Calu3 (cell line): ENCODE data around the gene FAM171A2. TPM values are rescaled to one million over a fixed set of nuclear protein-coding genes. Genes with fewer than 3 reads are reported as not detected.

Experiments used
- BruUV-seq: library from RNA; stranded (reverse); fragments of 400-500 nt; replicated peaks from 2 replicates; lab custom pipeline; 2021; lab: Mats Ljungman, UMichigan
- CTCF ChIA-PET: fragments of 300-600 bp; sonication (Branson Sonifier 250); formaldehyde crosslinking; loops from one replicate; lab custom pipeline; 2022; ENCODE audit warnings: antibody characterized with exemption; lab: Charles Lee
- DNase-seq: peaks from one replicate; pipeline ENCODE4 v3.0.0; 2022
- H3K27ac Mint-ChIP-seq: one replicate; pipeline ENCODE4 v1.8.0; 2022; ENCODE audit warnings: mixed read lengths; ENCODE audit not compliant: unreplicated experiment
- H3K27me3 Mint-ChIP-seq: one replicate; pipeline ENCODE4 v1.8.0; 2022; ENCODE audit warnings: mixed read lengths; ENCODE audit not compliant: unreplicated experiment
- H3K36me3 Mint-ChIP-seq: one replicate; pipeline ENCODE4 v1.8.0; 2022; ENCODE audit warnings: mild to moderate bottlenecking, moderate library complexity, mixed read lengths; ENCODE audit not compliant: insufficient read depth, unreplicated experiment
- H3K4me1 Mint-ChIP-seq: one replicate; pipeline ENCODE4 v1.8.0; 2022; ENCODE audit warnings: mild to moderate bottlenecking, low read depth, mixed read lengths; ENCODE audit not compliant: unreplicated experiment
- H3K4me3 Mint-ChIP-seq: one replicate; pipeline ENCODE4 v1.8.0; 2022; ENCODE audit warnings: mild to moderate bottlenecking, low read depth, moderate library complexity, mixed read lengths; ENCODE audit not compliant: unreplicated experiment
- H3K9me3 Mint-ChIP-seq: one replicate; pipeline ENCODE4 v1.8.0; 2022; ENCODE audit warnings: low read depth, mixed read lengths; ENCODE audit not compliant: unreplicated experiment
- intact Hi-C: fragments of 100-400 bp; cut with micrococcal nuclease; formaldehyde crosslinking; loops from one replicate; pipeline ENCODE4 v1.10.0; 2022; ENCODE audit not compliant: unreplicated experiment
- total RNA-seq: library from RNA; stranded (reverse); gene quantifications from 2 replicates; pipeline ENCODE4 v1.2.3, GENCODE V29; 2022
- TF ChIP-seq, protein P1 (sequence below): fragments of 200-600 bp; IDR thresholded peaks from one replicate; pipeline ENCODE4 v1.8.0; 2022; ENCODE audit warnings: antibody characterized with exemption; ENCODE audit not compliant: unreplicated experiment

The FAM171A2 gene
- total RNA-seq, 1 experiment from 2014 or later = 2.0 TPM

DNA sequence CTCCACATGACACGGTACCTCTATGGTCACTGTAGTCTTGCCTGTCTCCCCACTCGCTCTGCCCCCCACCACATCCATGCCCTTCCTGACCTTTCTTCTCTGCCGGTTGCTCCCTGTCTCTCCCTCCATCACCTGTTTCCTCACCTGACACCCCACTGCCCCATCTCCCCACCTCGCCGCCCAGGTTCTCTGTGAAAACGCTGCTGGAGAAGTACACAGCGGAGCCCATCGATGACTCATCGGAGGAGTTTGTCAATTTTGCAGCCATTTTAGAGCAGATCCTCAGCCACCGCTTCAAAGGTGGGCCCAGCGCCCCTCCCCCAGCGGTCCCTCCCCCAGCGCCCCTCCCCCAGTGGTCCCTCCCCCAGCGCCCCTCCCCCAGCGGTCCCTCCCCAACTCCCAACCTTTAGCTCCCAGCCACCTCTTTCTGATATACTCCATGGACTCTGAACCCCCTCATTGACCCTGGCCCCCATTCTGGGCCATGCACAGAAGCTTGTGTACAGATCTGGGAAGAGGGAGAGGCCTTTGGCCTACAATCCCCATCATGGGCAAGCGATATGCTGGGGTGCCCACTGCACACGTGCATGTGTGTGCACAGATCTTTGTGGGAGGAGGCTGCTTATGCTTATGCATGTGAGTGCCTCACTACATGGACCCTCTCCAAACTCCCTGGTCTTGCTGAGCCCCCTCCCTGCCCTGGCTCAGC, 51.1 kb downstream of the FAM171A2 start:
- Mint-ChIP-seq H3K36me3 (peaks cover 15% of the 10 kb centered on the region), H3K9me3 (no peaks in the 10 kb centered on the region), H3K4me1 (peaks cover 11% of the 10 kb centered on the region), H3K27ac (no peak overlapping the region), H3K4me3 (no peak overlapping the region), H3K27me3 (peaks cover 91% of the 10 kb centered on the region)
- BruUV-seq = no TSS peak
- no peak for DNase-seq
- TF ChIP-seq, protein P1, sequence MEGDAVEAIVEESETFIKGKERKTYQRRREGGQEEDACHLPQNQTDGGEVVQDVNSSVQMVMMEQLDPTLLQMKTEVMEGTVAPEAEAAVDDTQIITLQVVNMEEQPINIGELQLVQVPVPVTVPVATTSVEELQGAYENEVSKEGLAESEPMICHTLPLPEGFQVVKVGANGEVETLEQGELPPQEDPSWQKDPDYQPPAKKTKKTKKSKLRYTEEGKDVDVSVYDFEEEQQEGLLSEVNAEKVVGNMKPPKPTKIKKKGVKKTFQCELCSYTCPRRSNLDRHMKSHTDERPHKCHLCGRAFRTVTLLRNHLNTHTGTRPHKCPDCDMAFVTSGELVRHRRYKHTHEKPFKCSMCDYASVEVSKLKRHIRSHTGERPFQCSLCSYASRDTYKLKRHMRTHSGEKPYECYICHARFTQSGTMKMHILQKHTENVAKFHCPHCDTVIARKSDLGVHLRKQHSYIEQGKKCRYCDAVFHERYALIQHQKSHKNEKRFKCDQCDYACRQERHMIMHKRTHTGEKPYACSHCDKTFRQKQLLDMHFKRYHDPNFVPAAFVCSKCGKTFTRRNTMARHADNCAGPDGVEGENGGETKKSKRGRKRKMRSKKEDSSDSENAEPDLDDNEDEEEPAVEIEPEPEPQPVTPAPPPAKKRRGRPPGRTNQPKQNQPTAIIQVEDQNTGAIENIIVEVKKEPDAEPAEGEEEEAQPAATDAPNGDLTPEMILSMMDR = no peak
- CTCF ChIA-PET = interaction anchor here (0.9 kb wide), 1 partner anchor 91 kb away, joined by 4 read pairs; no protein-coding TSS in a partner anchor
- intact Hi-C loops = no loop called here

DNA sequence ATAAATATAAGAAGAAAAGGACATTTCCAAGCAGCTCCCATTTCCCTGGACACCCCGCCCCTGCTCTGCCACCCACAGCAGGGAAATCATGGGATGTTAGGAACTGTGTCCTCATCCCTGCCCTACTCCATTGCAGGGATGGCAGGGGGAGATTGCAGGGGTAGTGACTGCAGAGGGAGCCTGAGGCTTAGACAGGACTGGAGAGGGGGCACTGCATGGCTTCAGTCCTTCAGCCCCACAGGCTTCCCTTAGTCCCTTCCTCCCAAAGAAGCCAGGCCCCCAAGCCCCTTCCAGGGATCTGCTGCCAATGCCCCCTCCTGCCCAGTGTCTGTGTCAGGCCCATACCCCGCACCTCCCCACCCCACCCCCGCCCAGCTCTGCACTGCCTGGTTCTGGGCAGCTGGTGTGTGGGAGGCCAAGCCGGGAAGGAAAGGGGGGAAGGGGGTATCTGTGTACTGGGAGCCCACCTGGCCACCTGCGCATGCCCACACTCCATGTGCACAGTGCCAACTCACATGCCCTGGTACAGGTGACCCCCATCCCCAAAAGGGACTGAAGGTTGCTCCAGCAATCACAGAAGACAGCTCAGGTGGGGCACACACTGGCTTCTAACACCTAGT, 52.0 kb downstream of the FAM171A2 start:
- Mint-ChIP-seq H3K4me3 (no peak overlapping the region), H3K9me3 (no peaks in the 10 kb centered on the region), H3K4me1 (peaks cover 11% of the 10 kb centered on the region), H3K27me3 (peaks cover 91% of the 10 kb centered on the region), H3K27ac (no peak overlapping the region), H3K36me3 (peaks cover 20% of the 10 kb centered on the region)
- BruUV-seq = no TSS peak
- CTCF ChIA-PET = interaction anchor here (0.6 to 1.3 kb wide), 3 partner anchors 10 to 90 kb away, joined by 3 to 4 read pairs (median 4); no protein-coding TSS in a partner anchor
- TF ChIP-seq, protein P1 = no peak
- intact Hi-C loops = no loop called here
- DNase-seq = no peak

DNA sequence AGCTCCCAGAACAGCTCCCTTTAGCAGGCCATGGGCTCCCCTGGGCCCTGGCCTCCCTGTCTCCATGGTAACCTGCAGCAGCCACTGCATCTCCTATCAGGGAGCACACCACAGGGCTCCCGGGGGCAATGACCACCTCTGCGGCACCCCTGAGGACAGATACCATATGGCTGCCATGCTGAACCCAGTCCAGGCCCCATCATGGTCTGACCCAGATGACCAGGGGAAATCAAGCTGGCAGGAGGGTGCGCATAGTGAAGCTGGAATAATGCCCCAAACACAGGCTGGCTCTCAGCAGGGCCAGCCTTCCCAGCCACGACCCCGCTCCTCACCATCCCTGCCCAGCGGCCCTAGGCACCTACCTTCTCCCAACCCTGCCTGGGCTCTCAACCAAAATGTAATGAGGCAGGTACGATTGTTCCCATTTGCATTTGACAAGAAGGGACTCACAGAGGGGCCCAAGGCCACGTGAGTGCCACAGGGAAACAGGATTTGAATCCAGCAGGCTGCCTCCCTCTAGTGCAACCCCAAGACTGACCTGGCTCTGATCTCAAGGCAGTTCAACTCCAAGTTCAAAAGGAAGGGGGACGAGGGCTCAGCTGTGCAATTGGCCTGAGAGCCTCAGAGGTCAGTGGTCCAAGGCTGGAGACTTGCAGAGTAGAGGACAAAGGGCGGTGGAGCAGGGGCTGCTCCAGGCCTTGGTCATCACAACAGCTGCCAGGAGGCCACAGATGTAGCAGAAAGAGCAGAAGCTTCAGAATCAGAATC, 52.9 kb downstream of the FAM171A2 start:
- no TSS peak for BruUV-seq
- CTCF ChIA-PET = interaction anchor here (0.6 to 1.3 kb wide), 5 partner anchors 9 to 1473 kb away, joined by 3 to 5 read pairs (median 3); partner anchors contain the start of gene CRHR1
- TF ChIP-seq, protein P1 = no peak
- intact Hi-C loops = no loop called here
- H3K36me3 Mint-ChIP-seq = peaks cover 20% of the 10 kb centered on the region
- DNase-seq = no peak
- peaks cover 91% of the 10 kb centered on the region for H3K27me3 Mint-ChIP-seq
- no peak overlapping the region for H3K27ac Mint-ChIP-seq
- H3K4me3 Mint-ChIP-seq = no peak overlapping the region
- H3K4me1 Mint-ChIP-seq = peaks cover 11% of the 10 kb centered on the region
- no peaks in the 10 kb centered on the region for H3K9me3 Mint-ChIP-seq

DNA sequence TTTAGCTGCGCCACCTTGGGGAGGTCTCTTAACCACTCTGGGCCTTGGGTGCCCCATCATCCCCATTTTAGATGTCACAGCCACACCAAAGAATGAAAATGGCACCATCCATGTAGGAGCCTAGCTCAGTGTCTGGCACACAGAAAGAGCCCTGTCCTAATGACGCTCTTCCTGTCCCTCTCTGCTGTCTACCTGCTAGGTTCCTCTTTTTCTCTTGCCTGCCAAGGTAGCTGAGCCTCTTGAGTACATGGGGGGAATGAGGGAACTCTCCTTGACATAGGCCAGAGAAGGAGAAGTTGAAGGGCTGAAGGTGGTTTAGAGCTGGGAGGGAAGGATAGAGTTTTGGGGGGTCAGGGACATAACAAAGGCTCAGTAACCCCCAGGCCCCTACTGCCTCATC, 53.5 kb downstream of the FAM171A2 start:
- no TSS peak for BruUV-seq

More for the DNA sequence above, 53.5 kb downstream of the FAM171A2 start:
- H3K27ac Mint-ChIP-seq = no peak overlapping the region
- H3K36me3 Mint-ChIP-seq = peaks cover 15% of the 10 kb centered on the region
- intact Hi-C loops = no loop called here
- TF ChIP-seq, protein P1 = no peak
- H3K4me1 Mint-ChIP-seq = peaks cover 11% of the 10 kb centered on the region
- CTCF ChIA-PET = interaction anchor here (0.6 to 1.1 kb wide), 4 partner anchors 13 to 1474 kb away, joined by 3 to 5 read pairs (median 4); partner anchors contain the start of gene CRHR1
- DNase-seq = no peak
- H3K9me3 Mint-ChIP-seq = no peaks in the 10 kb centered on the region
- no peak overlapping the region for H3K4me3 Mint-ChIP-seq
- H3K27me3 Mint-ChIP-seq = peaks cover 91% of the 10 kb centered on the region
